GM18520 (cell line): ENCODE data around the gene PLA2G10.
A peak's percentile ranks its signal among the peaks of the same experiment; 100 is the strongest.
"Not testable (repeated sequence)": the region's sequence is repeated elsewhere in the genome, so short reads cannot be mapped to it uniquely, and the experiment has no call there.

ENCODE experiments used
- ATAC-seq: cut with Tn5 transposase; IDR thresholded peaks from one replicate; pipeline ENCODE4 v1.9.1; 2021; ENCODE audit not compliant: unreplicated experiment

Gene PLA2G10

GRCh38 chr16:14667347-14668266 is 26.5 kb downstream of the PLA2G10 start:
- no peak for ATAC-seq

- ATAC-seq, result peak; percentile 64
Measured at GRCh38 chr16:14658063-14658462, 36.0 kb downstream of the PLA2G10 start.

GRCh38 chr16:14652726-14653125 is 41.4 kb downstream of the PLA2G10 start:
- ATAC-seq, result no peak

GRCh38 chr16:14650629-14651028 is 43.5 kb downstream of the PLA2G10 start:
- no peak for ATAC-seq

GRCh38 chr16:14649816-14650215 is 44.3 kb downstream of the PLA2G10 start:
- ATAC-seq, result no peak

DNA sequence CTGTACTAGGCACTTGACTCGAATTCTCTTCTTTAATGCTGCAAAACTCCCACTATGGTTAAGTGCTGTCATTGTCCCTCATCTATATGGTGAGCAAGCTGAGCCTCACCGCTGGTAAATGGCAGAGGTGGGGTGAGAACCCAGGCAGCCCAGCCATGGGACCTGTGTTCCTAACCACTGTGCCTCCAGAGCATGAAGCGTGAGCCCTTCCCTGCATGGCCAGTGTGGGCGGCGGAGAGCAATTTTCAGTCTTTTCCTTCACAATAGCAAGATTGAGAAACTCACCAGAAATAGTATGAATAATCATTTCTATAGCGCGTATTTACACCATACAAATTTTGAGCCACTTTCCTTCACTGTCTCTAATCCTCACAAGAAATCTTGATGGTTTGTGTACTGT is 52.2 kb downstream of the PLA2G10 start:
- no peak for ATAC-seq

DNA sequence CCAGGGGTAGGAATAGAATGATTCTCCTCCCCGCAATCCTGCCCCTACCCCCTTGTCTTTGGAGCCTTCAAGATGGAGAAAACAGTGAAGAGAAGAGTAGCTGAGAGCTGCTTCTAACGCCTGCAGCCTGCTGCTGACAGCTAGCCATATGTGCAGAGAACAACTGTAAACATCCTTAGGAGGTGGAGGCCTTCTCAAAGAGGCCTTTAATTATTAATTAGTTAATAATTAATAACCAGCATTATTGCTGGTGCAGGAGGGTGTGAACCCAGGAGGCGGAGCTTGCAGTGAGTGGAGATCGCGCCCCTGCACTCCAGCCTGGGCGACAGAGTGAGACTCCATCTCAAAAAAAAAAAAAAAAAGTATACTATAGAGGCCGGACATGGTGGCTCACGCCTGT is 52.9 kb downstream of the PLA2G10 start:
- ATAC-seq, result no peak

DNA sequence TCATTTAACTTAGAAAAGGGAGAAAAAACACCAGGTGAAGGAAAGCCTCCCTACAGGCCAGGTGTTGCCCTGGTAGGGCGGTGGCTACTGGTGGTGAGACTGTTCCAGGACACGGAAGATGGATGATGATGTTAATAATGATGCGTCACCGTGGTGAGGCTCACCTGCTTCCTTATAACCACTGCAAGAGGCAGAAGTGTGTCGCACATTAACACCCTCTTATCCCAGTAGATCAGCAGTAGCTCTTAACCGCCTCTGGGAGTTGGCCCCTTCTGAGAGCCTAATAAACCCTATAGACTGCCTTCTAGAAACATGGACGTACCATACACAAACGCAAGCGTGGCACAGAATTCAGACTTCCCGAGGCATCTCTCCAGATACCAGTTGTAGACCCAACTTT is 53.6 kb downstream of the PLA2G10 start:
- ATAC-seq, result no peak

DNA sequence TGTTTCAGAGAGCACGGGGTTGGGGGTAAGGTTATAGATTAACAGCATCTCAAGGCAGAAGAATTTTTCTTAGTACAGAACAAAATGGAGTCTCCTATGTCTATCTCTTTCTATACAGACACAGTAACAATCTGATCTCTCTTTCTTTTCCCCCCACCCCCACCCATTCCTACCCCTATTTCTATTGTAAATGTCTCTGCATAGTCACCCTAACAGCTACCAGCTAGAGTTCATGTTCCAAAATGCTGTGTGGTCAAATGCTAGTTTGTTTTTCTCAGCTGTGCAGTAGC is 57.2 kb downstream of the PLA2G10 start:
- not testable (repeated sequence) for ATAC-seq

DNA sequence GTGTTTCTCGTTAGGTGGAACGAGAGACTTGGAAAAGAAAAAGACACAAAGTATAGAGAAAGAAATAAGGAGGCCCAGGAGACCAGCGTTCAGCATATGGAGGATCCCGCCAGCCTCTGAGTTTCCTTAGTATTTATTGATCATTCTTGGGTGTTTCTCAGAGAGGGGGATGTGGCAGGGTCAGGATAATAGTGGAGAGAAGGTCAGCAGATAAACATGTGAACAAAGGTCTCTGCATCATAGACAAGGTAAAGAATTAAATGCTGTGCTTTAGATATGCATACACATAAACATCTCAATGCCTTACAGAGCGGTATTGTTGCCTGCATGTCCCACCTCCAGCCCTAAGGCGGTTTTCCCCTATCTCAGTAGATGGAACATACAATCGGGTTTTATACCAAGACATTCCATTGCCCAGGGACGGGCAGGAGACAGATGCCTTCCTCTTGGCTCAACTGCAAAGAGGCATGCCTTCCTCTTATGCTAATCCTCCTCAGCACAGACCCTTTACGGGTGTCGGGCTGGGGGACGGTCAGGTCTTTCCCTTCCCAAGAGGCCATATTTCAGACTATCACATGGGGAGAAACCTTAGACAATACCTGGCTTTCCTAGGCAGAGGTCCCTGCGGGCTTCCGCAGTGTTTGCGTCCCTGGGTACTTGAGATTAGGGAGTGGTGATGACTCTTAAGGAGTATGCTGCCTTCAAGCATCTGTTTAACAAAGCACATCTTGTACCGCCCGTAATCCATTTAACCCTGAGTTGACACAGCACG is 57.7 kb downstream of the PLA2G10 start:
- not testable (repeated sequence) for ATAC-seq

- no peak for ATAC-seq
Measured at GRCh38 chr16:14635395-14636165, 58.5 kb downstream of the PLA2G10 start.

- ATAC-seq, result no peak
Measured at GRCh38 chr16:14634389-14634725, 59.8 kb downstream of the PLA2G10 start.

DNA sequence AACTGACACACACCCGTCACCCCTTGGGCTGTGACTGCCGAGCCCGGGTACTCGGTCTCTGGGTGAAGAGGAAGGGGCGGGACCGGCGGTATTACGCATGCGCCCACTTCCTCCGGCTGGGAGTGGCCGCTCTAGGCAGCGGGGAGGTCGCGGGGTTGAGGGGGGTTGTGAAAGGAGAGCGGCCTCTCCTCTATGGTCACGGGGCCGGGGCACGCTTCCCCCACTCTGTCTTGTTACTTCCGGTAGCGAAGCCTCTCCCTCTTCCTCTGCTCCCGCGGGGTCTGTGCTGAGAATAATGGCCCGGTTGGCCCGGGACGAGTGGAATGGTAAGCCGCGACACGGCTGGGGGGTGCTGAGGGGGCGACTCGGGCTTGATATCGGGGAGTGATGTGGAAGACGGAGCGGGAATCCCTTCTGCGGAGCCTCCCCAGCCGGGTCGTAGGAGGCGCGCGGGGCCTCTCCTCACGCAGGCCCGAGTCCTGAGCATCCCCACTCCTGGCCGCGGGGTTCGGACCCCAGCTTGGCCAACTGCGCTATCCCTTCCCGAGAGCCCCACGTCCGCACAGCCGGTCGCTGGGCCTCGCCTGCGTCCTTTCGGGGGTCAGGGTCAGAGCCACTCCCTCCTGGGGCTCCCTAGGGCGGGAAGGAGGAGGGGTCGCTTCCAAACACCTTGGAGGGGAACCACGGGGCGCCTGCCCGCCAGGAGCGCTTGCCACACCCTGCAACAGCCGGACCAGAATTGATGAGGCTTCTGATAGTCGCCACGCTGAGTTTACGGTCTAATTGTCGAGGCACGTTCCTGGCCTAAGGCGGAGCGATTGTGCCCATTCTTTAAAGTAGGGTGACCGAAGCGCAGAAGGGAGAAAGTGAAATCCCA is 61.2 kb downstream of the PLA2G10 start, which contains the start of gene BFAR:
TSS of gene BFAR (plus strand) at position 259 of the 877 bp plus-strand sequence. CDS start 11,396 bp downstream, outside the sequence.
- peak; percentile 71 for ATAC-seq

- not testable (repeated sequence) for ATAC-seq
Measured at GRCh38 chr16:14630620-14631330, 63.3 kb downstream of the PLA2G10 start.

- ATAC-seq, result peak; percentile 35
Measured at GRCh38 chr16:14629919-14630619, 64.0 kb downstream of the PLA2G10 start, which contains the start of gene PARN. Gene PARN (minus strand): TSS chr16:14630260. CDS start chr16:14630125, 135 bp downstream.

- ATAC-seq, result no peak
Measured at GRCh38 chr16:14629612-14629918, 64.5 kb downstream of the PLA2G10 start.

DNA sequence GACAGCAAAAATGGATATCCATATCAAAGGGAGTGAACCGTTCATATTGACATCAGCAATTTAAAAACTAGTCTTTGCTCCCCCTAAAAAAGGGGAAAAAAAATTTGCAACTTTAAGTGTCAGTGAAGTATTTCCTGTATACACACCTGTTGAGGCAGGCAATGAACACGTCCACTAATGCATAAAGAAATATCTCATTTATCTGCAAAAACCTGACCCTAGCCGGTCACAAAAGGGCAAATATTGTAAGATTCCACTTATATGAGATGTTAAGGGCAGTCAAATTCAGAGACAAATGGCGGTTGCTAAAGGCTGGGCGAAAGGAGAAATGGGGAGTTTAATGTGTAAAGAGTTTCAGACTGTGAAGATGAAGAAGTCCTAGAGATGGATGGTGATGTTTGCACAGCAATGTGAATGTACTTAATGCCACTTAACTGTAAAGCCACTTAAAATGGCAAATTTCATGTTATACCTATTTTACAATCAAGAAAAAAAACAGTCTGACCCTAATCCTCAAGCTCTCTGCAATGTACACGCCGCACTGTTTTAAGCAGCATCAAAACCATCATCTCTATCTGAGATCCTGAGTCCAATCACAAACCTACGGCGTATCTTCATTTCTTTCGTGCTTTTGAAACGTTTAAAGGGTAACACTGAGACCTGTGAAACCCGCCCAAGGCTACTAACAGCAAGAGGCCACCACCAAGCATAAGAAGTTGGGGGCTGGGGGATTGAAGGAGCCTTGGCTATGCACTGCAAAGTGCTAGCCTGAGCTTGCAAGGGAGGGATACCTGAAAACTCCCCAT is 65.1 kb downstream of the PLA2G10 start:
- no peak for ATAC-seq

DNA sequence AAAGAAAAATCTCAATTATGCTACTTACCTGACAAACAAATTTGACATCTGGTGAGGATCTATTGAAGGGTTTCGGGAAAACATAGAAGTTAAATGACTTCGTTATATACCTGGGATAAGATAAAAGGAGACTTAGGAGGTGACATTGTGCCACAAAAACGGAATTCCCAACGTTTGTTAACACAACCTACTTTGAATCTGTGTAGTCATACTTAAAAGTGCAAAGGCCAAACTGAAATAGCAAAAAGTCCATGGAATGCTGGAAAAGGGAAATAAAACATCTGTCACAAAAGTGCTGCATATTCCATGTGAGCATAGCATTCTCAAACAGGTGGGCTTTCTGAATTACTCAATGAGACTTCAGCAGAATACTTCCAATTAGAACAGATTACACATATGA is 67.0 kb downstream of the PLA2G10 start:
- ATAC-seq, result no peak
